HG03064 (cell line): ENCODE data around the gene TCEA3.

Experiments used
- ATAC-seq: cut with Tn5 transposase; IDR thresholded peaks from one replicate; pipeline ENCODE4 v1.9.1; 2021; ENCODE audit warnings: low read depth; ENCODE audit not compliant: unreplicated experiment

The TCEA3 gene

DNA sequence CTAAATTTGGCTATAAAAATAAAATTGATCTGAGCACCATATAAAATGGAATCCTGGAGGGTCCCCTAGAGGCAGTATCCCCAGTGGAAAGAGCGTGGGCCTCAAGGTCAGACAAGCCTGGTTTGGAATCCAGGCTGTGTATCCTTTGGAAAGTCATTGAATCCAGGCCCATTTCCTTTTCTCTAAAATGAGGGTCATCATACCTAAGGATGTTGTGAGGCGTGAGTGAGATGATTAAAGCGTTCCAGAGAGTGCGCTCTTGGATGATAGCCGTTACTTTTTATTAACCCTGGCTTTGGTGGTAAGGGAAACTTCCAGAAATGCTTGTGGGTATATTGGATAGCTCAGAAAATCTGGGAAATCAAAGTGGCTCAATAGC lies 54.2 kb downstream of the TCEA3 start:
- no peak for ATAC-seq

DNA sequence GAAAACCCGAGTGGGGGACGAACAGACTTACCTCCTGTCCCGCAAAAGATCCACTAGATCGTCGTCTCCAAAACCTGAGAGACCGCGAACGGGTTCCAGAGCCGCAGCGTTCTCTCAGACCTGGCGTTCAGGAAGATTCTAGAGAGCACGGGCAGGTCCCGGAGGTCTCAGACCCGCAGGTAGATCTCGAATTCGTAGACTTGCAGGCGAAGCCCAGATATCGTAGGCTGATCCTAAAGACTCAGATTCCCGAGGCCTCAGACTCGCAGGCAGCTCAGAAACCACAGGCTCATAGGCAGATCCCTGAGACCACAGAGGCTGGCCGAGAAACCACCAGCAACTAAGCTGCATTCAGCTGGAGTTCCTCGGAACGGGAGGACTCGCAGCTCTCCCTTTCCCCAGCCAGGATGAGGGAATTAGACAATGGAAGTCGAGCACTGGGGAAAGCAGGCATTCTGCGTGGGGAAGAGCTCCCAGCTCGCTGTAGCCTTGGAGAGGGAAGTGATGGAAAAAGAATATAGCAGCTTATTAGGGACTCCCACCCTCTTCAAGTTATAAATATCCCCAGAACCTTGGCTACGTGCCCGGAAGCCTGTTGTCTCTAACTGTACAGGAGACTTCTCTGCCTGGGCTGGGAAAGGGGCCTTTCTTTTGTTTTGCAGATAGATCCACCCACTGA lies 55.1 kb downstream of the TCEA3 start, which contains the start of gene ZNF436:
ZNF436 (minus strand) TSS at position 502 of the 679 bp plus-strand sequence. CDS start 1,831 bp downstream, outside the sequence.
- ATAC-seq: no peak

DNA sequence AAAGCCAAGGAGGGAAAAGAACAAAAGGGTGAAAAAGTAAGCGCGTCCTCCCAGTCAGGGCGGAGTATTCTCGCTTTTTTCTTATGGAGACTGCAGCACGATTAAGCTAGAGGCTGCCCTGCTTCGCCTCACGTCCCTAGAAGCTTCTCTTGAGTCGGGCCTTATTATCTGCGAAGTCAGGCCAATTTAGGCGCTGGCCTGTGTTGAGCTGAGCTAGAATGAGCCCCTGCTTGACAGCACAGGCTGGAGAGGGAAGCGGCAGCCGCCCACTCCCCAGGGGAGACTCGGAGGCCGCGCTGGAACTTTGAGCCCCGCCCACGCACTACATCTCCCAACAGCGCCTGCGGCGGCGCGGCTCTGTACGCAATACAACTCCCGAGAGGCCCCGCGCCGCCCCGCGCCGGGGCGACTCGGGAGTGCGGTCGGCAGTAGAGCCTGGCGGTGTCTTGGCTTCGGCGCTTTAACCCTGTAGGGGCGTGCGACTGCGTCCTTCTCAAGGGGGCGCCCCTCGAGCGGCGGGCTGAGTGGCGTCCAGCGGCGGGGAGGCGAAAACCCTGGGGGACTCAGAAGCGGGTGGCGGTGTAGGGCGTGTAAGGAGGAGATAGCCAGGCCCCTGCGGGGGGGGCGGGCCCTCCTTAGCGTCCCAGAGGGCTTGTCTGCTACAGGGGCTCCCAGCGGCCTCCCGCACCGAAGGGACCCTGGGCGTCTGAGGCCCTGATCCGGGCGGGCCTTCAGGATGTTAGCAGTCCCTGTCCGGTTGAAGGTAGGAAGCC lies 55.8 kb downstream of the TCEA3 start:
- peak; percentile 53 for ATAC-seq

DNA sequence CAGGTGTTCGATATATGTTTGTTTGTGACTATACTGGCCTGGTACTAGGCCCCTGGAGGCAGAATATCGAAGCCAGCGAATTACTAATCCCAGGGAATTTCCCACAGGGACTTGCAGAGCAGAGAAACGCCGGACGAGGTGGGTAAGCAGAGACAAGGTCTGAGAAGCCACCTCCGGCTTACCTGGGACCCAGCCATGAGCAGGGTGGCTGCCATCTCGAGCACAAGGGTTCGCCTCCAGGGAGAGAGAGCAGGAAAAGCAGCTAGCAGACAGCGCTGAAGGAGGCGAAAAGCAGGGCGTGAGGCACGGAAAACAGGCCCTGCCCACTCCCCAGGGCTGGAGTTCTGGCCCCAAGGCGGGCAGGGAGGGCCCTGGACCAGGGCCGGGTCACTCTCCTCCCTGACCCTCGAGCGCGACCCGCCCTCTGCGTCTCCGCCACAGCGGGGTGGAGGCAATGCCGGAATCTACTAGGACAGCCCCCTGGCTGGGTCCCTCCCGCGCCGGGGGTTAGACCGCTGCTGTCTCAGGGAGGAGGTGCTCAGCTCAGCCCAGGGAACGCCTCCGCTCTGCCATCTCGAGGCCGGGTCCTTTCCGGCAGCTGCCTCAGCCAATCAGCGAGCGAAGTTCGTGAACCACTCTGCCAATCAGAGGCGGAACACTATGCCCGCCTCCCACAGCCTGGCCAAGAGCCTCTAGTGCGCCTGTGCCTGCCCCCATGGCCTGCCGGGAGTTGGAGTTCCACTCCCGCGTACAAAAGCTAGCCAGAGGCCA lies 56.6 kb downstream of the TCEA3 start:
- ATAC-seq: peak; percentile 88

DNA sequence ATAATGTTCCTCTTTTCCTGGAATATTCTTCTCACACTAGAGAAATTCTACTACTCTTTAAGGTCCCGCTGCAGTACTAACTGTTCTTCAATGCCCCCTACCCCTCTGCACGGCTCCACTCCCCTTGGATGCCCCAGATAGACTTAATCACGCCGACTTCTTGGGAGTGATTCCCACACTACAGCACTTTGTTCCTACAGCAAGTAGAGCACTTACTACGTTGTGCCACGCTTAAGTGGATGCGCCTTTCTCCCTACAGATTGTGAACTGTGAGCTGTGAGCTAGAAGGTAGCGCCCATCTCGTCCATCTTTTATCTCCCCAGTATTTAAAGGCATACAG lies 57.1 kb downstream of the TCEA3 start:
- ATAC-seq: no peak

DNA sequence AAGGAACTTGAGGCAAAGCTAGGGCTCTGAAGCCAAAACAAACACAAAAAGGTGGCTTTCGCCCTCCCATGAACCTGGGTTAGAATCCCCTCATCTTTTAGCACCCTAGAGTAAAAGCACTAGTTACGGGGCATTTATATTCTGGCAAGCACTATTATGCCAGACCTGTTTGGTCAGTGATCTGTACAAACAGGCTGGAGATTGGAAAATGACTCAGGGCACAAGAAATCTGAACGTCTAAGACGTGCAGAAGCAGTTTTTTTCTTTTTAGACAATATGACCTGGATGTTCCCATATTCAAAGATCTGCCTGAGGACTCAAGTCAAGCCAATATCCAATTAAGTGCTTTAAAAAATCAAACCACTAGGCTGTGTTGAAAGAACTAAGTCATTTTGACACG lies 58.0 kb downstream of the TCEA3 start:
- ATAC-seq: no peak

DNA sequence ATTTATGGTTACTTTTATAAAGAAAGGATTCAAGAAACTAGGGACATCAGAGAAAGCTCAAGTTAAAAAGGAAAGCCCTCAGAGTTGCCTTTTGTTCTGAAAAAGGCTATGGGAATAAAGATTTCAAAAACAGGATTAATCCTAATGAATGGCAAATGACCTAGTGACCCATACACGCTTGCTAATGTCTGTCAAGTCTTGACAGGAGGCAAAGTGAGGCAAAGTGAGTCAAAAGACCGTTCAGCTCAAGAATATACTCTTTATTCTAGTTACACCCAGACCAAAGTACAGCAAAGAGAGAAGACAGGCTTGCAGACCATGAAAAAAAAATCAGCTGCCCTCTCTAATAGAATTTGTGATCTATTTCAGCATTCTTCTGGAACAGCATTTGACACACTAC lies 58.4 kb downstream of the TCEA3 start:
- ATAC-seq: no peak

DNA sequence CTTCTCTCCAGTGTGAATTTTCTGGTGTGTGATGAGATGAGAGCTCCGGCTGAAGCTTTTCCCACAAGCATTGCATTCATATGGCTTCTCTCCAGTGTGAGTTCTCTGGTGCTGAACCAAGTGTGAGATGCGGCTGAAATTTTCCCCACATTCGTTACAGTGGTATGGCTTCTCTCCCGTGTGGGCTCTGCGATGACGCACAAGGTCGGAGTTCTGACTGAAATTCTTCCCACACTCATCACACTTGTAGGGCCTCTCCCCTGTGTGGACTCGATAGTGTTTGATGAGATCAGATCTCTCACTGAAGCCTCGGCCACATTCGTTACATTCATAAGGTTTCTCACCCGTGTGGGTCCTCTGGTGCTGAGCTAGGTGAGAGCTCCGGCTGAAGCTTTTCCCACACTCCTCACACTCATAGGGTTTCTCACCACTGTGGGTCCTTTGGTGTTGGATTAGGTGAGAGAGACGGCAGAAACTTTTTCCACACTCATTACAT lies 62.3 kb downstream of the TCEA3 start:
- ATAC-seq: no peak

DNA sequence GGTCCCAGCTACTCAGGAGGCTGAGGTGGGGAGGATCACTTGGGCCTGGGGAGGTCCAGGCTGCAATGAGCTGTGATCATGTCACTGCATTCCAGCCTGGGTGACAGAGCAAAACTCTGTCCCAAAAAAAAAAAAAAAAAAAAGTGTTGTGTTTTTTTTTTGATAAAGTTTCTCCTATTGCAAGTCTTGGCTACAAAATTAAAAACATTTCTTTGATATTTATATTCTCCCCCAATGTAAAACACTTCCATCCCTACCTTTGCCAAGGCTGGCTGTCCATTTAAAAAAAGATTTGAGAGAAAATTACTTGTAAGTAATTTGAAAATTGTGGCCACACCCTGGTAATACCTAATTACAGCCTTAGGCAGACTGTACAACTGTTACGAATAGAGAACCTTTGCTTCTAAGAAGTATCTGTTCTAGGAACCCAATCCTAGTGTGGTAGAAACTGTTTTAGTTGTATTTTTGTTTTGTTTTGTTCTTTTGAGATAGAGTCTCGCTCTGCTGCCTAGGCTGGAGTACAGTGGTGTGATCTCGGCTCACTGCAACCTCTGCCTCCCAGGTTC lies 66.2 kb downstream of the TCEA3 start:
- ATAC-seq: no peak

DNA sequence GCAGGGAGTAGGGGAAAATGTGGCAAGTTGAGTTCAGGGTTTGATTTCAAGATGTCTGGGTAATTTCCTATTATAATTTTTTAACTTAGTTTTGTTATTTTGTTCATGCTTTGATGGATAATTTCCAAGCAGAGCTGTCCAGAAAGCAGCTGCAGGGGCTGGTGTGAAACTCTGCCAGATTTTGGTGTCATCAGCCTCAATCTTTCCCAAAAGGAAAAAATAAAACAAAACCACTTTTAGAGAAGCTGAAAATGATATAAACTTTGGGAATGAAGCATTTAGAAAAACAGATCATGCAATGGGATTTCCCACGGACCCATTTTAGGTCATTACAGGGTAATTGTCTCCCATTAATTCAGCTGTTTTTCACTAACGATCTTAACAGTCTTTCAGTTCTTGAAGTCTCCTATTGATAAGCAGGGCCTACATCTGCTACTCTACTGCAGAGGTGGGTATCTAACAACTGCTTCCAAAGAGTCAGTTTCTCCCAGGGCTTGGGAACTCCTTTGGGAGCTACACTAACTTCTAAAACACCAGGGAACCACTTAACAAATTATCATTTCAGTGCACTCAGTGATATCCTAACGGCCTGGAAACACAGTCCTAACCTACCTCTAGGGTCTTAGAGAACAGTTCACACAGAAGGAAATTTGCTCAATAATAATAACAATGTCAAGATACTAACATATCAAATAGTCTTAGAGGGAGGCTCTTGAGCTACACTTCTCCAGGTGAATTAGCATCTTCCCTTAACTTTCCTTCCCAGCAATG lies 67.2 kb downstream of the TCEA3 start:
- ATAC-seq: no peak

DNA sequence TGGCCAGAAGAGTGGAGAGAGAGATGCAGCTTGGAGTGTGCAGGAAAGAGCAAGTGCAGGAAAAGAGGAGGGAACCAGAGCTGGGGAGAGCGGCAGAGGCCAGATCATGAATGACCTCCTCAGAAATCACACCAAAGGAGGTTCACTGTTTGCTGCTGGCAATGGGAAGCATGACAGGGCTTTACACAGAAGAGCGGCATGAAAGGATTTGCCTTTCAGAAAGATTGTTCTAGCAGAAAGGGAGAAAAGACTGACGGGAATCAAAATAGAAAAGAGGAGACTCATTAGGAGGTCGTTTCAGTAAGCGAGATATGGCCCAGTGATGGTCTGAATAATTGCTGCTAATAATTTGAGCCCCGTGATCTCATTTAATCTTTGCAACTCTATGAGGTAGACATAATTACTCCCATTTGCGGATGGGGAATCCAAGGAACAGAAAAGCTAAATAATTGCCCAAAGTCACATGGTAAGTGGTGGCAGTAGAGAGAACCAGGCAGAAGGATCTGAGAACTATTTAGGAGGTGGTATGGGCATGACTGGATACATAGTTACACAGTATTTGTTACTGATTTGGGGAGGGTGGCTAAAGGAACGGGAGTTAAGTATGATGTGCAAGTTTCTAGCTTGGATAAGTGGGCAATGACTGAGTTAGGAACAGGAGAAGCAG lies 67.9 kb downstream of the TCEA3 start:
- ATAC-seq: no peak

DNA sequence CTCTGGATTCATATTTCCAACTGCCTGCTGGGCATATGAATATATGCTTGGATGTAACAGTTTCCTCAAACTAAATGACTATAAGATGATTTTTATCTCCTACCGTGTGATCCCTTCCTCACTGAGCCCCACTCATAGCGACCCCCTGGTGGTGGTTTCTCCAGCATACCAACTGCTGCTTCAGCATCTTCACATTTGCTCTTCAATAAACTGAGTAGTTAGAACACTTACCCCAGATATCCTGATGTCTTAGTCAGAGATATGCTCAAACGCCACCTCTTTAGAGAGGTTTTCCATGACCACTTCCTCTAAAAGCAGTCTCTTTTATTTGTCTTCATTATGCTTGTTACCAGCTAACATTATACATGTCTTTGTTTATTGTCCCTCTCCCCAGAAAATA lies 70.3 kb downstream of the TCEA3 start:
- ATAC-seq: no peak

DNA sequence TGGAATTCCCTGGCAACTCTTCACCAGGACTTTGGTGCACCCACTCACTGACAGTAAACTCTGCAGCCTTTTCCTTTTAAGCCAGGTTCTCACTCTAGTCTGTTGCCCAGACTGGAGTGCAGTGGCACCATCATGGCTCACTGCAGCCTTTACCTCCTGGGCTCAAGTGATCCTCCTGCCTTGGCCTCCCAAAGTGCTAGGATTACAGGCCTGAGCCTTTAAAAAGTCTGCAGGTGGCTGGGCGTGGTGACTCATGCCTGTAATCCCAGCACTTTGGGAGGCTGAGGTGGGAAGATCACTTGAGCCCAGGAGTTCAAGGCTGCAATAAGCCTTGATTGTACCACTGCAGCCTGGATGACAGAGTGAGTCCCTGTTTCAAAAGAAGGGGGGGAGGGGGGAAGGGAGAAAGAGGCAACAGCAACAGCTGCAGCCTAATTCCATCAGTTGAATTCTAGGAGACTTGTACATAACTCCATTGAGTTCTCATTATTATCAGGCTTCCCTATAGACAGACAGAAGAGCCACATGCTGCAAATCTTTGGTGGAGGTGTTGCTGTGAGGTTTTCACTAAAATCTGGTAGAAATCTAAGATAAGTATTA lies 72.4 kb downstream of the TCEA3 start:
- ATAC-seq: no peak

DNA sequence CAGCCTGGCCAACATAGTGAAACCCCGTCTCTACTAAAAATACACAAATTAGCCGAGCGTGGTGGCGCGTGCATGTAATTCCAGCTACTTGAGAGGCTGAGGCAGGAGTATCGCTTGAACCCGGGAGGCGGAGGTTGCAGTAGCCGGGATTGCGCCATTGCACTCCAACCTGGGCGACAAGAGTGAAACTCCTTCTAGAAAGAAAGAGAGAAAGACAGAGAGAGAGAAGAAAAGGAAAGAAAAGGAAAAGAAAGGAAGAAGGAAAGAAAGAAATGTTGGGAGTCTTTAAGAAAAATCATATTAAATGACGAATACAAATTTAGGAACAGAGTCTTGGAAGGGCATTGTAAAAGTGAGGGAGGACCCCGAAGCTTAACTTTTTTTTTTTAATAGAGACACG lies 78.6 kb downstream of the TCEA3 start:
- ATAC-seq: no peak

DNA sequence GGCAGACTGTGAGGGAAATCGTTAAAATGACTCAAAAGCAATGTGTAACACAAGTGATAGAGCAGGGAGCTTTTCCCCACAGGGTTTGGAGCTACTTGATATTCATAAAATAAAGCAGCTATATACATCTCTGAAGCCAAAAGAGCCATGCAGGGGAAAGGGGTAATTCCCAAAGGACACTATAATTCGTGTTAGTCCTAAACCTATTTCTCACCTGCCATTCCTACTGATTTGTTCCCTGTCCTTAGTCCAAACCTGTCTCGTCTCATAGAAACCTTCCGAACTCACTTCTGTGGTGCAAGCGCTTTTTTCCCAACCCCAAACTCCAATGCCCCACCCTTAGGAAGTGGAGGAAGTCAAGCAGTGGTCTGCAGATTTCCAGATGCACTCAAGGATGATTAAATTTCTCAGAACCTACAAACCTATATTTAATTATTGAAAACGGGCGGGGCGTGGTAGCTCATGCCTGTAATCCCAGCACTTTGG lies 79.5 kb downstream of the TCEA3 start:
- ATAC-seq: no peak

DNA sequence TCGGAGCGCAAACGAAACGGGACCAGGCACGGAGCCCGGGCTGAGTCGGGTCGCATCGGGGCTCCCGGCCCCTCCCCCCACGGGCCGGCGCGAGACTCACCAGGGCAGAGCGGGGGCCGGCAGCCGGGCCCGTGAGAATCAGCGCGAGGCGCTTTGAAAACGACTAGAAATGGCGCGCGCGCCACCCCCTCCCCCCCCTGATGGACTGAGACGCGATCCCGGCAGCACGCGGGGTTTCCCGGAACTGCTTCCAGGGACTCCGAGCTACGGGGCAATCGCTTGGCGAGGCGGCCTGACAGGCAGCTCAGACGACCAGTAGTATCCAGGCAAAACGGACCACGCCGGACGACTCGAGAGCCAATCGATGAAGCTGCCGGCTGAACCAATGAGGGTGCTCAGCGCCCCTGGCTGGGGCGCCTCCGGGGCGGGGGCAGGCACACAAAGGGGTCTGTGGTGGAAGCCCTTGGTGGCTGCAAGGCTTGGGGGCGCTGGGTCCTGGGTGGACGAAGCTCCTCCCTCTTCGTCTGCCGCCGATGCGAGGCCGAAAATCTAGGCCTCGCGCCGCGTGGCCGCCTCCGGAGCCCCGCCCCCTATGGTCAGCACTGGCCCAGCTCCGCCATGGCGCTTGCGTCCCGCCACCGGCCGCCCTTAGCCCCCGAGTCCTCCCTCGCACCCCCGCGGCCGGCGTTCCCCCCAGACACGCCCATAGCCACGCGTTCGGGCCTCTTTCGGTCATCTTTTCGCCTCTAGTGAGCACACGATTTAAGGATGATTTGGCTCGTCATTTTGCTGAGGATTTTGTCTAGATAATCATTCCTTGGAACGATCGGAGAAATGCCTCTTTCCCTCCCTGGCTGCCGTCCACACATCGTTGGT lies 80.2 kb downstream of the TCEA3 start, which contains the start of gene HNRNPR:
HNRNPR (minus strand) TSS at position 174 of the 876 bp plus-strand sequence. CDS start 3,276 bp downstream, outside the sequence.
- ATAC-seq: peak; percentile 89

DNA sequence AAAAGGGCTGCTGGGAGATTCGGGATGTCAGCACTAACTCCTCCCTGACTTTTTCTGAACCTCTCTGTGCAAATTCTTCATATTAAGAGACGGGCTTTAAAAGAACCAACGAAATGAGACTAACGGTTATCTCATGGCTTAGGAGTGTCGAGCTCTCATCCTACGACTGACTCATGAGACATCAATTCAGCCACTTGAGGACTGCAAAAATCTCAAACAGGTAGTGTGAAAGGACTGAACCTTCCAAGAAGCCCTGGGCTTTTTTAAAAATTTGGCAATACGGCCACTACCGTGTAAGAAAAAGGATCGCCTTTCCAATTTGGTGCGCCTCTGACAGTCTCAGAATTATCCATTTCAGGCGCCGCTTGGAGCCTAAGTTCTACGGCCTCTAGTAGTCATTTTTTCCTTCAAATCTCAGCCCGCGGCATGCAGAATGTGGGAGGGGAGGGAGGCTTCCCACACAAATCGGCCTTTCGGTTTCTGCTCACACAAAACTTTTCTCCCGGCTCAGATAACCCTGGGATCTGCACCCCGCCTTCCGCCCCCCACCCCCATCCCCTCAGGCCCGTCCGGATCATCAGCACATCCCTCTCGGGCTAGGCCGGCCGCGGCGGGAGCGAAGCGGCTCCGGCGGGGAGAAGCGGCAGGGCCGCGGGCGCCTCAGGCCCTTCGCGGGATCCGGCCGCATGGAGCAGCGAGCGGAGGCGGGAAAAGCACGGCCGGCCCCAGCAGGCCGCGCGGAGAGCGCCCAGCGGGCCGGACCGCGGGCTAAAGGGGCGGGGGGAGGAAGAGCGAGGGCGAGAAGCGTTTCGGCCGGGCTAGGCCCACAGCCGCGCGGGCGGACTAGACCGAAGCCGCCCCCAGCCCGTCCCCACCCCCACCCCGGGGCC lies 81.1 kb downstream of the TCEA3 start:
- peak; percentile 18 for ATAC-seq
